Measurements from ENCODE around the gene CIDEB. TPM values are rescaled to one million over a fixed set of nuclear protein-coding genes. Genes with fewer than 3 reads are reported as not detected.

CIDEB gene
- total RNA-seq, 1 donor from 2014 or later: 3.9 TPM

GRCh38 chr14:24291446-24292117, 16.2 kb downstream of the CIDEB start:
- peaks cover 36% of the 10 kb centered on the region for H3K36me3 ChIP-seq (ENCODE audit: control insufficient read depth, insufficient read depth, low read length)
- no peak overlapping the region for H3K4me3 ChIP-seq (ENCODE audit: low read depth, low read length)
- FAIRE-seq: no peak
- no peaks in the 10 kb centered on the region for H3K27me3 ChIP-seq (ENCODE audit: control insufficient read depth, insufficient read depth, low read length)
- TF ChIP-seq CTCF (IDR thresholded peaks at IDR 0.05; ENCODE audit: insufficient read depth, low read length, severe bottlenecking): no peak
- DNase-seq (ENCODE audit: low read depth): no peak

GRCh38 chr14:24290746-24291145, 17.0 kb downstream of the CIDEB start:
- TF ChIP-seq CTCF (IDR thresholded peaks at IDR 0.05; ENCODE audit: insufficient read depth, low read length, severe bottlenecking): no peak

GRCh38 chr14:24289649-24290280, 18.0 kb downstream of the CIDEB start:
- DNase-seq (ENCODE audit: low read depth) (no peak), FAIRE-seq (no peak)
- Histone ChIP-seq H3K27me3 (ENCODE audit: control insufficient read depth, insufficient read depth, low read length) (no peaks in the 10 kb centered on the region), H3K4me3 (ENCODE audit: low read depth, low read length) (no peak overlapping the region), H3K36me3 (ENCODE audit: control insufficient read depth, insufficient read depth, low read length) (peaks cover 25% of the 10 kb centered on the region)
- no peak for TF ChIP-seq CTCF (IDR thresholded peaks at IDR 0.05; ENCODE audit: insufficient read depth, low read length, severe bottlenecking)

More at GRCh38 chr14:24290746-24291145, 17.0 kb downstream of the CIDEB start:
- Histone ChIP-seq H3K4me3 (ENCODE audit: low read depth, low read length) (no peak overlapping the region), H3K27me3 (ENCODE audit: control insufficient read depth, insufficient read depth, low read length) (no peaks in the 10 kb centered on the region), H3K36me3 (ENCODE audit: control insufficient read depth, insufficient read depth, low read length) (peaks cover 30% of the 10 kb centered on the region)
- FAIRE-seq: no peak
- DNase-seq (ENCODE audit: low read depth): no peak

- FAIRE-seq (no peak), DNase-seq (ENCODE audit: low read depth) (no peak)
- Histone ChIP-seq H3K36me3 (ENCODE audit: control insufficient read depth, insufficient read depth, low read length) (peaks cover 17% of the 10 kb centered on the region), H3K4me3 (ENCODE audit: low read depth, low read length) (no peak overlapping the region), H3K27me3 (ENCODE audit: control insufficient read depth, insufficient read depth, low read length) (no peaks in the 10 kb centered on the region)
- no peak for TF ChIP-seq CTCF (IDR thresholded peaks at IDR 0.05; ENCODE audit: insufficient read depth, low read length, severe bottlenecking)
These were observed 20.8 kb downstream of the CIDEB start for GRCh38 chr14:24286996-24287395.

- TF ChIP-seq CTCF (IDR thresholded peaks at IDR 0.05; ENCODE audit: insufficient read depth, low read length, severe bottlenecking): no peak
- no peak for FAIRE-seq
- Histone ChIP-seq H3K4me3 (ENCODE audit: low read depth, low read length) (no peak overlapping the region), H3K27me3 (ENCODE audit: control insufficient read depth, insufficient read depth, low read length) (no peaks in the 10 kb centered on the region), H3K36me3 (ENCODE audit: control insufficient read depth, insufficient read depth, low read length) (peaks cover 7% of the 10 kb centered on the region)
- DNase-seq (ENCODE audit: low read depth): no peak
These were observed 22.4 kb downstream of the CIDEB start for GRCh38 chr14:24285351-24285750.
